ENCODE results near the gene TMEM52. TPM values are rescaled to one million over a fixed set of nuclear protein-coding genes. Genes with fewer than 3 reads are reported as not detected.

The TMEM52 gene
- total RNA-seq, 2 donors from 2014 or later = 7.8 to 43.3 TPM

- Histone ChIP-seq H3K36me3 (no peaks in the 10 kb centered on the region), H3K27me3 (replicated peaks; ENCODE audit: insufficient read depth) (no peaks in the 10 kb centered on the region), H3K9me3 (no peaks in the 10 kb centered on the region), H3K4me3 (no peak overlapping the region), H3K4me1 (replicated peaks) (no peaks in the 10 kb centered on the region), H3K27ac (no peak overlapping the region)
- 81% methylated on average over 27 of the region's 27 CpGs for WGBS
- DNase-seq (ENCODE audit: low spot score) = no peak
- intact Hi-C loops (cut with DNase I) = no loop called here
- no peak for TF ChIP-seq POLR2A (IDR thresholded peaks at IDR 0.05)
- no peak for TF ChIP-seq POLR2AphosphoS5 (IDR thresholded peaks at IDR 0.05)
- TF ChIP-seq CTCF (IDR thresholded peaks at IDR 0.05) = no peak
Measured at GRCh38 chr1:1925437-1926345, 6.6 kb upstream of the TMEM52 start.

- H3K36me3 ChIP-seq = no peaks in the 10 kb centered on the region
- TF ChIP-seq CTCF (IDR thresholded peaks at IDR 0.05) = no peak
- no peak for TF ChIP-seq POLR2AphosphoS5 (IDR thresholded peaks at IDR 0.05)
- WGBS = 87% methylated on average over 21 of the region's 21 CpGs
- intact Hi-C loops (cut with DNase I) = no loop called here
- DNase-seq (ENCODE audit: low spot score) = no peak
- H3K4me1 ChIP-seq (replicated peaks) = no peaks in the 10 kb centered on the region
- H3K27me3 ChIP-seq (replicated peaks; ENCODE audit: insufficient read depth) = no peaks in the 10 kb centered on the region
- no peaks in the 10 kb centered on the region for H3K9me3 ChIP-seq
- no peak overlapping the region for H3K4me3 ChIP-seq
- H3K27ac ChIP-seq = no peak overlapping the region
Measured at GRCh38 chr1:1924849-1925248, 5.8 kb upstream of the TMEM52 start.

GRCh38 chr1:1924386-1924785 is 5.3 kb upstream of the TMEM52 start:
- intact Hi-C loops (cut with DNase I) = no loop called here
- Histone ChIP-seq H3K4me1 (replicated peaks) (no peaks in the 10 kb centered on the region), H3K36me3 (no peaks in the 10 kb centered on the region), H3K27ac (no peak overlapping the region), H3K9me3 (no peaks in the 10 kb centered on the region), H3K27me3 (replicated peaks; ENCODE audit: insufficient read depth) (no peaks in the 10 kb centered on the region), H3K4me3 (no peak overlapping the region)
- TF ChIP-seq CTCF (IDR thresholded peaks at IDR 0.05) (no peak), POLR2AphosphoS5 (IDR thresholded peaks at IDR 0.05) (no peak)
- DNase-seq (ENCODE audit: low spot score) = no peak
- WGBS = 52% methylated on average over 5 of the region's 18 CpGs

GRCh38 chr1:1922956-1923833 is 4.1 kb upstream of the TMEM52 start:
- no peak for DNase-seq (ENCODE audit: low spot score)
- 69% methylated on average over 28 of the region's 29 CpGs for WGBS
- no peak for TF ChIP-seq POLR2AphosphoS5 (IDR thresholded peaks at IDR 0.05)
- TF ChIP-seq POLR2A (IDR thresholded peaks at IDR 0.05) = no peak
- no peak for TF ChIP-seq CTCF (IDR thresholded peaks at IDR 0.05)
- intact Hi-C loops (cut with DNase I) = no loop called here
- Histone ChIP-seq H3K9me3 (no peaks in the 10 kb centered on the region), H3K36me3 (no peaks in the 10 kb centered on the region), H3K4me3 (no peak overlapping the region), H3K4me1 (replicated peaks) (no peaks in the 10 kb centered on the region), H3K27me3 (replicated peaks; ENCODE audit: insufficient read depth) (no peaks in the 10 kb centered on the region), H3K27ac (no peak overlapping the region)

Measured in prostate gland (tissue), 2 donors.